Kidney (tissue), 14 donors: Measurements from ENCODE around the gene TBCEL. TPM values are rescaled to one million over a fixed set of nuclear protein-coding genes. Genes with fewer than 3 reads are reported as not detected.
"Not testable (repeated sequence)": the region's sequence is repeated elsewhere in the genome, so short reads cannot be mapped to it uniquely, and the experiment has no call there.

ENCODE experiments used
- DNase-seq, 5 donors: peaks; one replicate each; pipeline ENCODE4 v3.0.0-alpha.2; 2013 to 2020
- FAIRE-seq: peaks from 2 replicates; lab custom pipeline; 2012; peaks lifted over from hg19 to GRCh38; lab: Jason Lieb, UNC
- H3K27ac ChIP-seq, 2 donors: one replicate each; pipeline ENCODE4 v1.7.0; 2013; ENCODE audit warnings: low read depth in 2 of 2, low read length in 2 of 2, inconsistent platforms in 1 of 2
- H3K27me3 ChIP-seq: one replicate; pipeline ENCODE4 v1.7.1; 2013; ENCODE audit warnings: low read length, inconsistent platforms; ENCODE audit not compliant: control insufficient read depth, insufficient read depth
- H3K36me3 ChIP-seq, 3 donors: one replicate each; pipeline versions ENCODE4 v1.7.0 to v1.7.1; 2013; ENCODE audit warnings: low read length in 3 of 3, control low read depth in 1 of 3, inconsistent platforms in 1 of 3; ENCODE audit not compliant: insufficient read depth in 3 of 3, control insufficient read depth in 2 of 3
- H3K4me1 ChIP-seq, 3 donors: one replicate each; pipeline versions ENCODE4 v1.7.0 to v1.7.1; 2013; ENCODE audit warnings: low read length in 3 of 3, inconsistent platforms in 1 of 3, low read depth in 1 of 3; ENCODE audit not compliant: control insufficient read depth in 2 of 3, insufficient read depth in 2 of 3
- H3K4me3 ChIP-seq, 3 donors: one replicate each; pipeline versions ENCODE4 v1.7.0 to v1.8.1; 2013; ENCODE audit warnings: low read length in 3 of 3, control low read depth in 1 of 3, inconsistent platforms in 1 of 3
- H3K9ac ChIP-seq, 3 donors: one replicate each; pipeline versions ENCODE4 v1.7.0 to v1.7.1; 2013; ENCODE audit warnings: low read length in 3 of 3, control low read depth in 1 of 3, inconsistent platforms in 1 of 3
- H3K9me3 ChIP-seq, 3 donors: one replicate each; pipeline versions ENCODE4 v1.7.0 to v1.7.1; 2013; ENCODE audit warnings: low read length in 3 of 3, control low read depth in 1 of 3, inconsistent platforms in 1 of 3; ENCODE audit not compliant: control insufficient read depth in 2 of 3, insufficient read depth in 1 of 3
- CTCF ChIP-seq: IDR thresholded peaks from 3 replicates; pipeline ENCODE4 v1.5.1; 2012; ENCODE audit warnings: mild to moderate bottlenecking, moderate library complexity, borderline replicate concordance; ENCODE audit not compliant: insufficient read depth; ENCODE audit errors: extremely low read depth
- intact Hi-C: fragments of 100-400 bp; cut with DNase I; formaldehyde crosslinking; loops from one replicate; pipeline ENCODE4 v1.11.1; 2022
- polyA plus RNA-seq: library from polyadenylated mRNA; stranded (reverse); fragments of 350-450 nt; fragmentation: Illumina TruSeq; extraction: RNeasy Lipid Tissue Mini Kit (QIAGEN cat#74804); gene quantifications from one replicate; pipeline ENCODE4 v1.2.3, GENCODE V29; 2014; ENCODE audit warnings: low read depth, low replicate concordance; ENCODE audit not compliant: insufficient read depth
- total RNA-seq: library from RNA; stranded (reverse); fragmentation: NEBNext Ultra II Directional; extraction: Animal tissue kit (Norgen Biotek cat#: 25700); gene quantifications from one replicate; pipeline ENCODE4 v1.2.1, GENCODE V29; 2021
- donor health status: control.
- donor health status: control.
- donor health status: control.
- donor health status: control.
- donor health status: control.
- donor health status: DM: yes; HTN: yes; CAD: no.
- donor health status: Normal renal cell carcinoma (clear cell type).

TBCEL gene
- total and polyA plus RNA-seq, 2 donors from 2014 or later: 5.0 to 41.8 TPM

- intact Hi-C loops: no loop called here
- FAIRE-seq: no peak
Observed at GRCh38 chr11:121006922-121007321, 17.0 kb upstream of the TBCEL start.

GRCh38 chr11:121008551-121008950, 15.4 kb upstream of the TBCEL start:
- Histone ChIP-seq H3K4me1 (no peaks in the 10 kb centered on the region), H3K27ac (no peak overlapping the region), H3K27me3 (no peaks in the 10 kb centered on the region), H3K9me3 (no peaks in the 10 kb centered on the region), H3K9ac (no peak overlapping the region), H3K36me3 (no peaks in the 10 kb centered on the region), H3K4me3 (no peak overlapping the region)
- intact Hi-C loops: no loop called here
- no peak for TF ChIP-seq CTCF
- DNase-seq: no peak
- FAIRE-seq: no peak

More at GRCh38 chr11:121006922-121007321, 17.0 kb upstream of the TBCEL start:
- Histone ChIP-seq H3K4me3 (no peak overlapping the region), H3K27me3 (no peaks in the 10 kb centered on the region), H3K27ac (no peak overlapping the region), H3K36me3 (no peaks in the 10 kb centered on the region), H3K9me3 (no peaks in the 10 kb centered on the region), H3K9ac (no peak overlapping the region), H3K4me1 (no peaks in the 10 kb centered on the region)
- no peak for DNase-seq
- no peak for TF ChIP-seq CTCF

GRCh38 chr11:121012091-121012490, 11.8 kb upstream of the TBCEL start:
- Histone ChIP-seq H3K27me3 (no peaks in the 10 kb centered on the region), H3K36me3 (no peaks in the 10 kb centered on the region), H3K9ac (no peak overlapping the region), H3K4me3 (no peak overlapping the region), H3K4me1 (no peaks in the 10 kb centered on the region), H3K9me3 (no peaks in the 10 kb centered on the region), H3K27ac (no peak overlapping the region)
- TF ChIP-seq CTCF: no peak
- DNase-seq (no peak), FAIRE-seq (no peak)
- intact Hi-C loops: no loop called here

- Histone ChIP-seq H3K4me1 (peaks cover 0 to 5% (median 0%) of the 10 kb centered on the region in 3 donors), H3K27me3 (no peaks in the 10 kb centered on the region), H3K27ac (no peak overlapping the region), H3K36me3 (no peaks in the 10 kb centered on the region), H3K4me3 (no peak overlapping the region), H3K9me3 (no peaks in the 10 kb centered on the region), H3K9ac (no peak overlapping the region)
- intact Hi-C loops: no loop called here
- TF ChIP-seq CTCF: no peak
- DNase-seq (no peak), FAIRE-seq (no peak)
Observed at GRCh38 chr11:121018746-121019145, 5.2 kb upstream of the TBCEL start.

GRCh38 chr11:121021718-121022117, 2.2 kb upstream of the TBCEL start:
- FAIRE-seq, DNase-seq, H3K9ac ChIP-seq, H3K27ac ChIP-seq, H3K27me3 ChIP-seq, H3K36me3 ChIP-seq, intact Hi-C loops, H3K9me3 ChIP-seq, H3K4me3 ChIP-seq: not testable (repeated sequence)
- H3K4me1 ChIP-seq: peaks cover 0 to 13% (median 5%) of the 10 kb centered on the region in 3 donors
